GM23338 (cell line): ENCODE results near the gene COL4A3.

Experiments
- CREB1 ChIP-seq: fragments of 250-450 bp; sonication (Bioruptor Pico); IDR thresholded peaks from 2 replicates; pipeline ENCODE4 v1.5.0; 2020; ENCODE audit warnings: low read depth, mild to moderate bottlenecking, moderate library complexity
- CTCF ChIP-seq, 2 experiments: fragments of 200-600 bp in 1 of 2; sonication (generic) in 1 of 2; conservative IDR thresholded peaks; 2 replicates each; pipeline versions ENCODE4 v1.5.1 to v1.6.1; 2016 to 2017; ENCODE audit warnings: antibody characterized with exemption in 2 of 2, low read depth in 2 of 2, mild to moderate bottlenecking in 2 of 2, moderate library complexity in 1 of 2
- EZH2 ChIP-seq: fragments of 200-600 bp; sonication (generic); IDR thresholded peaks from one replicate; pipeline ENCODE4 v1.8.0; 2017; ENCODE audit warnings: antibody characterized with exemption, mild to moderate bottlenecking, low read depth; ENCODE audit not compliant: unreplicated experiment
- EZH2phosphoT487 ChIP-seq: fragments of 200-600 bp; sonication (generic); IDR thresholded peaks from one replicate; pipeline ENCODE4 v1.8.1; 2018; ENCODE audit warnings: antibody characterized with exemption; ENCODE audit not compliant: unreplicated experiment
- NANOG ChIP-seq: IDR thresholded peaks from 2 replicates; pipeline ENCODE4 v1.6.1; 2016; ENCODE audit warnings: antibody characterized with exemption, borderline replicate concordance
- POLR2AphosphoS5 ChIP-seq: IDR thresholded peaks from 2 replicates; pipeline ENCODE4 v1.6.1; 2016; ENCODE audit warnings: antibody characterized with exemption, low read depth
- REST ChIP-seq: IDR thresholded peaks from one replicate; pipeline ENCODE4 v1.6.1; 2018; ENCODE audit warnings: antibody characterized with exemption; ENCODE audit not compliant: unreplicated experiment
- ZNF114 ChIP-seq: fragments of 250-450 bp; sonication (Bioruptor Pico); IDR thresholded peaks from 2 replicates; pipeline ENCODE4 v1.5.0; 2020; ENCODE audit warnings: mild to moderate bottlenecking, moderate library complexity
- ZNF331 ChIP-seq: fragments of 250-450 bp; sonication (Bioruptor Pico); IDR thresholded peaks from 2 replicates; pipeline ENCODE4 v1.5.0; 2020; ENCODE audit warnings: low read depth, mild to moderate bottlenecking, moderate library complexity

- TF ChIP-seq CTCF (conservative IDR thresholded peaks at IDR 0.05; ENCODE audit: low read depth in 2 of 2) (no peak), EZH2 (no peak), EZH2phosphoT487 (no peak), REST (no peak), CREB1 (CRISPR knock-in tag) (no peak), POLR2AphosphoS5 (no peak), NANOG (no peak), ZNF114 (CRISPR knock-in tag) (no peak), ZNF331 (CRISPR knock-in tag) (no peak)
Measured at GRCh38 chr2:227301523-227301922, 137.1 kb downstream of the COL4A3 start.
